H1 (cell line): Measurements from ENCODE around the gene MECP2. TPM values are rescaled to one million over a fixed set of nuclear protein-coding genes. Genes with fewer than 3 reads are reported as not detected.

ENCODE experiments used
- CTCF ChIA-PET: fragments of 300-600 bp; sonication (Branson Sonifier 250); formaldehyde crosslinking; loops from one replicate; lab custom pipeline; 2021; ENCODE audit not compliant: partially characterized antibody; lab: Charles Lee
- POLR2A ChIA-PET: fragments of 300-600 bp; sonication (Branson Sonifier 250); formaldehyde crosslinking; loops from one replicate; lab custom pipeline; 2021; ENCODE audit warnings: inconsistent platforms; ENCODE audit not compliant: partially characterized antibody; lab: Charles Lee
- DNase-seq, 2 experiments: peaks; one replicate each; pipeline versions ENCODE4 v3.0.0 to v3.0.0-alpha.2; 2010 to 2022; ENCODE audit warnings: low spot score in 2 of 2, low read depth in 1 of 2, mixed read lengths in 1 of 2
- FAIRE-seq: peaks from 2 replicates; lab custom pipeline; 2011; peaks lifted over from hg19 to GRCh38; lab: Jason Lieb, UNC
- H2AFZ ChIP-seq: 2 replicates; pipeline ENCODE4 v1.8.1; 2012; ENCODE audit warnings: low read length, inconsistent platforms
- H2AK5ac ChIP-seq: 2 replicates; pipeline ENCODE4 v1.6.1; 2013; ENCODE audit warnings: low read depth, low read length
- H2BK120ac ChIP-seq: replicated peaks from 2 replicates; pipeline ENCODE3; 2013; ENCODE audit warnings: low read depth, low read length, inconsistent platforms
- H2BK12ac ChIP-seq: 2 replicates; pipeline ENCODE4 v1.6.1; 2013; ENCODE audit warnings: low read depth, low read length
- H2BK15ac ChIP-seq: 2 replicates; pipeline ENCODE4 v1.6.1; 2013; ENCODE audit warnings: low read length
- H2BK20ac ChIP-seq: 2 replicates; pipeline ENCODE4 v1.6.1; 2013; ENCODE audit warnings: low read length
- H2BK5ac ChIP-seq: 2 replicates; pipeline ENCODE4 v1.6.1; 2013; ENCODE audit warnings: low read depth, low read length
- H3K14ac ChIP-seq: 2 replicates; pipeline ENCODE4 v1.6.1; 2013; ENCODE audit warnings: inconsistent platforms; ENCODE audit not compliant: insufficient read length
- H3K18ac ChIP-seq: 2 replicates; pipeline ENCODE4 v1.6.1; 2013; ENCODE audit warnings: low read length; ENCODE audit errors: extremely low read depth
- H3K23ac ChIP-seq: 2 replicates; pipeline ENCODE4 v1.6.1; 2013; ENCODE audit warnings: inconsistent platforms; ENCODE audit not compliant: insufficient read length
- H3K23me2 ChIP-seq: 2 replicates; pipeline ENCODE4 v1.6.1; 2013; ENCODE audit warnings: low read depth, low read length
- H3K27ac ChIP-seq: 2 replicates; pipeline ENCODE4 v1.6.1; 2011; ENCODE audit warnings: low read depth, low read length, inconsistent platforms
- H3K27me3 ChIP-seq, 4 experiments: replicated peaks in 1 of 4; 1 replicate in 1 of 4; 2 replicates in 3 of 4; pipeline versions ENCODE4 v1.6.1 to v1.8.1; 2011 to 2013; ENCODE audit warnings: low read length in 3 of 4, mild to moderate bottlenecking in 3 of 4, inconsistent platforms in 2 of 4, mixed read lengths in 2 of 4, moderate library complexity in 1 of 4; ENCODE audit not compliant: control insufficient read depth in 3 of 4, insufficient read depth in 3 of 4; ENCODE audit errors: extremely low read depth in 1 of 4
- H3K36me3 ChIP-seq, 4 experiments: 2 replicates each; pipeline versions ENCODE4 v1.6.1 to v1.8.1; 2011 to 2013; ENCODE audit warnings: mild to moderate bottlenecking in 4 of 4, low read length in 3 of 4, moderate library complexity in 2 of 4, control low read depth in 1 of 4, inconsistent platforms in 1 of 4; ENCODE audit not compliant: insufficient read depth in 4 of 4, control insufficient read depth in 2 of 4
- H3K4ac ChIP-seq: replicated peaks from 2 replicates; pipeline ENCODE3; 2013; ENCODE audit warnings: low read length, low read depth, mixed read lengths, inconsistent platforms; ENCODE audit not compliant: insufficient read length
- H3K4me1 ChIP-seq, 4 experiments: replicated peaks in 1 of 4; 1 replicate in 1 of 4; 2 replicates in 3 of 4; pipeline versions ENCODE4 v1.6.1 to v1.8.1; 2011 to 2013; ENCODE audit warnings: low read length in 3 of 4, inconsistent platforms in 2 of 4, mixed read lengths in 1 of 4; ENCODE audit not compliant: insufficient read depth in 4 of 4, control insufficient read depth in 3 of 4
- H3K4me2 ChIP-seq, 2 experiments: 2 replicates each; pipeline versions ENCODE4 v1.6.1 to v1.8.1; 2011 to 2013; ENCODE audit warnings: low read depth in 2 of 2, low read length in 2 of 2, control low read depth in 1 of 2, inconsistent platforms in 1 of 2, mild to moderate bottlenecking in 1 of 2; ENCODE audit not compliant: insufficient read depth in 1 of 2
- H3K4me3 ChIP-seq, 4 experiments: fragments of 200-600, 300-600 bp in 1 of 4; sonication (generic), shearing (Covaris generic), sonication (Bioruptor Twin) in 1 of 4; 2 replicates each; pipeline versions ENCODE4 v1.5.1 to v1.8.1; 2011 to 2016; ENCODE audit warnings: low read length in 4 of 4, low read depth in 3 of 4, control low read depth in 2 of 4, inconsistent platforms in 2 of 4, mild to moderate bottlenecking in 2 of 4, mixed read lengths in 1 of 4, moderate library complexity in 1 of 4; ENCODE audit not compliant: insufficient read depth in 2 of 4; ENCODE audit errors: extremely low read depth in 1 of 4
- H3K56ac ChIP-seq: replicated peaks from 2 replicates; pipeline ENCODE3; 2013; ENCODE audit warnings: low read depth, mild to moderate bottlenecking, mixed read lengths, low read length, inconsistent platforms; ENCODE audit not compliant: insufficient read length
- H3K79me1 ChIP-seq: 2 replicates; pipeline ENCODE4 v1.6.1; 2013; ENCODE audit warnings: low read depth, low read length, control low read depth
- H3K79me2 ChIP-seq, 2 experiments: 2 replicates each; pipeline versions ENCODE4 v1.6.1 to v1.8.1; 2012 to 2013; ENCODE audit warnings: low read length in 2 of 2, mild to moderate bottlenecking in 2 of 2, inconsistent platforms in 1 of 2; ENCODE audit not compliant: insufficient read depth in 2 of 2, control insufficient read depth in 1 of 2
- H3K9ac ChIP-seq, 4 experiments: replicated peaks in 1 of 4; 1 replicate in 1 of 4; 2 replicates in 3 of 4; pipeline versions ENCODE4 v1.6.1 to v1.8.1; 2011 to 2013; ENCODE audit warnings: low read depth in 3 of 4, low read length in 3 of 4, control low read depth in 2 of 4, mild to moderate bottlenecking in 2 of 4, moderate library complexity in 2 of 4, inconsistent platforms in 1 of 4; ENCODE audit errors: extremely low read depth in 1 of 4
- H3K9me3 ChIP-seq, 2 experiments: 2 replicates each; pipeline versions ENCODE4 v1.6.1 to v1.8.1; 2012 to 2013; ENCODE audit warnings: mild to moderate bottlenecking in 2 of 2, moderate library complexity in 2 of 2, control low read depth in 1 of 2, inconsistent platforms in 1 of 2, low read depth in 1 of 2, low read length in 1 of 2, mixed read lengths in 1 of 2; ENCODE audit not compliant: insufficient read depth in 2 of 2
- H4K20me1 ChIP-seq, 2 experiments: replicated peaks in 1 of 2; 2 replicates each; pipeline versions ENCODE3 to v1.8.1; 2011 to 2013; ENCODE audit warnings: inconsistent platforms in 2 of 2, low read length in 2 of 2, mild to moderate bottlenecking in 1 of 2; ENCODE audit not compliant: insufficient read depth in 2 of 2, control insufficient read depth in 1 of 2
- H4K5ac ChIP-seq: 2 replicates; pipeline ENCODE4 v1.6.1; 2013; ENCODE audit warnings: low read length, low read depth, mixed read lengths, inconsistent platforms; ENCODE audit not compliant: insufficient read length
- H4K8ac ChIP-seq: 2 replicates; pipeline ENCODE4 v1.8.0; 2013; ENCODE audit warnings: mild to moderate bottlenecking, moderate library complexity, low read length, inconsistent platforms; ENCODE audit not compliant: insufficient read depth; ENCODE audit errors: extremely low read depth
- H4K91ac ChIP-seq: replicated peaks from 2 replicates; pipeline ENCODE3; 2013; ENCODE audit warnings: low read length, mixed read lengths, inconsistent platforms; ENCODE audit not compliant: insufficient read length
- ATF3 ChIP-seq: IDR thresholded peaks from 2 replicates; pipeline ENCODE4 v1.6.1; 2011; ENCODE audit warnings: low read depth, mild to moderate bottlenecking, low read length; ENCODE audit not compliant: insufficient read depth
- CBX8 ChIP-seq: fragments of 300-800, 300-1000 bp; sonication (generic); IDR thresholded peaks from 2 replicates; pipeline ENCODE4 v1.7.1; 2016; ENCODE audit warnings: low read depth, low read length, borderline replicate concordance
- EP300 ChIP-seq, 2 experiments: IDR thresholded peaks; 1 replicate in 1 of 2; 2 replicates in 1 of 2; pipeline ENCODE4 v1.6.1; 2011 to 2012; ENCODE audit warnings: low read depth in 2 of 2, low read length in 2 of 2, mild to moderate bottlenecking in 2 of 2, borderline replicate concordance in 1 of 2, inconsistent platforms in 1 of 2, moderate library complexity in 1 of 2
- JUN ChIP-seq: IDR thresholded peaks from 2 replicates; pipeline ENCODE4 v1.6.1; 2011; ENCODE audit warnings: low read depth, mild to moderate bottlenecking, improper control_type of control experiment, low read length
- KDM4A ChIP-seq: IDR thresholded peaks from one replicate; pipeline ENCODE4 v1.7.1; 2012; ENCODE audit warnings: low read depth, mild to moderate bottlenecking, moderate library complexity, low read length, inconsistent platforms; ENCODE audit not compliant: severe bottlenecking
- MAX ChIP-seq: IDR thresholded peaks from 2 replicates; pipeline ENCODE4 v1.6.1; 2012; ENCODE audit warnings: inconsistent platforms
- NANOG ChIP-seq: IDR thresholded peaks from 2 replicates; pipeline ENCODE4 v1.6.1; 2011; ENCODE audit warnings: low read length, low read depth, mild to moderate bottlenecking, inconsistent platforms; ENCODE audit not compliant: insufficient read depth, poor library complexity, severe bottlenecking
- PHF8 ChIP-seq: fragments of 200-600 bp; sonication (generic); conservative IDR thresholded peaks from 2 replicates; pipeline ENCODE4 v1.7.1; 2012; ENCODE audit warnings: low read depth, mild to moderate bottlenecking, inconsistent platforms, low read length, moderate library complexity
- POLR2A ChIP-seq, 2 experiments: IDR thresholded peaks; 1 replicate in 1 of 2; 2 replicates in 1 of 2; pipeline ENCODE4 v1.6.1; 2011; ENCODE audit warnings: low read depth in 2 of 2, low read length in 2 of 2, mild to moderate bottlenecking in 2 of 2; ENCODE audit errors: control extremely low read depth in 1 of 2
- RAD21 ChIP-seq, 2 experiments: IDR thresholded peaks in 1 of 2; conservative IDR thresholded peaks in 1 of 2; 2 replicates each; pipeline ENCODE4 v1.6.1; 2011; ENCODE audit warnings: low read depth in 2 of 2, low read length in 2 of 2, improper control_type of control experiment in 1 of 2, inconsistent platforms in 1 of 2, mild to moderate bottlenecking in 1 of 2, moderate library complexity in 1 of 2
- SP4 ChIP-seq: IDR thresholded peaks from 2 replicates; pipeline ENCODE4 v1.6.1; 2012; ENCODE audit warnings: low read length, inconsistent platforms
- TAF7 ChIP-seq: optimal IDR thresholded peaks from 2 replicates; pipeline ENCODE3; 2011; ENCODE audit warnings: low read depth, mild to moderate bottlenecking, inconsistent platforms, low read length, moderate library complexity, borderline replicate concordance
- YY1 ChIP-seq: IDR thresholded peaks from 2 replicates; pipeline ENCODE4 v1.6.1; 2011; ENCODE audit warnings: low read depth, mild to moderate bottlenecking, low read length
- ZNF274 ChIP-seq: IDR thresholded peaks from 2 replicates; pipeline ENCODE4 v1.7.0; 2012; ENCODE audit warnings: low read length, borderline replicate concordance; ENCODE audit errors: extremely low read depth
- WGBS, 2 experiments: shearing (Covaris generic) in 1 of 2; methylation state at CpG; one replicate each; pipeline versions ENCODE4 v1.1.6 to v1.1.7; 2013 to 2015; ENCODE audit warnings: low lambda C conversion rate in 2 of 2, mixed read lengths in 2 of 2, inconsistent platforms in 1 of 2, low coverage in 1 of 2, missing lambda C conversion rate in 1 of 2; ENCODE audit not compliant: insufficient replicate concordance in 2 of 2, insufficient coverage in 1 of 2, insufficient read length in 1 of 2; ENCODE audit errors: extremely low coverage in 1 of 2, missing lambda C conversion rate in 1 of 2; 5-methylcytosine and 5-hydroxymethylcytosine counted together
- polyA plus RNA-seq, 7 experiments: library from polyadenylated mRNA; depleted of rRNA in 3 of 7; stranded (reverse) in 5 of 7; unstranded in 2 of 7; fragments of >200 nt in 5 of 7; fragments of 200-250 nt in 2 of 7; gene quantifications; 1 replicate in 5 of 7; 2 replicates in 1 of 7; 4 replicates in 1 of 7; pipeline versions ENCODE4 v1.2.1 to v1.2.3, GENCODE V29; 2011 to 2013; ENCODE audit warnings: missing spikeins in 2 of 7, mixed read lengths in 2 of 7
- total RNA-seq: library from RNA; stranded (reverse); fragmentation: NEBNext Ultra II Directional; extraction: Animal tissue kit (Norgen Biotek cat#: 25700); gene quantifications from 2 replicates; pipeline ENCODE4 v1.2.1, GENCODE V29; 2021

MECP2 gene
- total and polyA plus RNA-seq, 2 of the 8 experiments (the other 6 are each of a cell fraction or from before 2014, with no cell fraction given) = 5.0 to 32.4 TPM

- H3K9ac ChIP-seq = no peak overlapping the region
- no peak overlapping the region for H2BK12ac ChIP-seq
- H3K23ac ChIP-seq = no peak overlapping the region
- no peak overlapping the region for H3K18ac ChIP-seq
- no peaks in the 10 kb centered on the region for H3K79me1 ChIP-seq
- no peak overlapping the region for H4K8ac ChIP-seq
- POLR2A ChIA-PET = no interaction called here
- no peak overlapping the region for H4K5ac ChIP-seq
- no peak overlapping the region for H3K27ac ChIP-seq
- WGBS, 2 experiments = 94% methylated on average over 9 of the region's 10 CpGs; no CpG with 5 or more reads in 1 of the 2 experiments
- CTCF ChIA-PET = no interaction called here
- no peak overlapping the region for H3K4ac ChIP-seq
- H3K4me1 ChIP-seq = no peaks in the 10 kb centered on the region
- no peak overlapping the region for H3K4me3 ChIP-seq
- H3K9me3 ChIP-seq = no peaks in the 10 kb centered on the region
- H2BK120ac ChIP-seq = no peak overlapping the region
- no peak overlapping the region for H3K4me2 ChIP-seq
- no peak overlapping the region for H2BK15ac ChIP-seq
- H2BK5ac ChIP-seq = no peak overlapping the region
- H3K36me3 ChIP-seq = no peaks in the 10 kb centered on the region
- no peak overlapping the region for H2AK5ac ChIP-seq
- H3K79me2 ChIP-seq = no peaks in the 10 kb centered on the region
- H2BK20ac ChIP-seq = no peak overlapping the region
- H3K27me3 ChIP-seq = no peaks in the 10 kb centered on the region
- DNase-seq = no peak
- no peak overlapping the region for H3K56ac ChIP-seq
- no peak overlapping the region for H4K91ac ChIP-seq
- no peak overlapping the region for H2AFZ ChIP-seq
- H3K23me2 ChIP-seq = no peaks in the 10 kb centered on the region
- FAIRE-seq = no peak
- no peaks in the 10 kb centered on the region for H4K20me1 ChIP-seq
- no peak overlapping the region for H3K14ac ChIP-seq
- TF ChIP-seq NANOG (no peak), CBX8 (no peak), POLR2A (IDR thresholded peaks at IDR 0.05; ENCODE audit: control extremely low read depth in 1 of 2, low read depth in 2 of 2, low read length in 2 of 2) (no peak), TAF7 (no peak), JUN (no peak), SP4 (no peak), ATF3 (no peak), EP300 (IDR thresholded peaks at IDR 0.05; ENCODE audit: borderline replicate concordance in 1 of 2, low read depth in 2 of 2, low read length in 2 of 2) (no peak), MAX (no peak), KDM4A (no peak), RAD21 (IDR thresholded peaks at IDR 0.05 in 1 of 2, conservative IDR thresholded peaks at IDR 0.05 in 1 of 2; ENCODE audit: low read depth in 2 of 2, low read length in 2 of 2) (no peak), YY1 (no peak), ZNF274 (no peak), PHF8 (no peak)
Measured at GRCh38 chrX:154138857-154139256, 41.3 kb upstream of the MECP2 start.
